NCI-H226 (cell line): ENCODE measurements around the gene FILIP1L.

Experiments
- DNase-seq: peaks from one replicate; pipeline ENCODE4 v3.0.0-alpha.2; 2015

Gene FILIP1L

GRCh38 chr3:100114413-100115030 lies at the start of gene FILIP1L:
Gene FILIP1L, minus strand, starts transcription at chr3:100114501.
- no peak for DNase-seq

GRCh38 chr3:100163787-100164186 lies 49.5 kb upstream of the FILIP1L start:
- no peak for DNase-seq

- no peak for DNase-seq
These were observed 46.2 kb upstream of the FILIP1L start for GRCh38 chr3:100160521-100160920.

- peak; percentile 74 for DNase-seq
These were observed 45.2 kb upstream of the FILIP1L start for GRCh38 chr3:100159331-100160153.

GRCh38 chr3:100158918-100159330 lies 44.6 kb upstream of the FILIP1L start:
- no peak for DNase-seq

- DNase-seq, result no peak
These were observed 43.4 kb upstream of the FILIP1L start for GRCh38 chr3:100157685-100158084.

- no peak for DNase-seq
These were observed 41.3 kb upstream of the FILIP1L start for GRCh38 chr3:100155590-100155989.

- DNase-seq, result peak; percentile 15
These were observed 40.8 kb upstream of the FILIP1L start for GRCh38 chr3:100155128-100155527.

GRCh38 chr3:100154171-100154570 lies 39.9 kb upstream of the FILIP1L start:
- no peak for DNase-seq

- no peak for DNase-seq
These were observed 36.9 kb upstream of the FILIP1L start for GRCh38 chr3:100151024-100151707.

- DNase-seq, result no peak
These were observed 36.2 kb upstream of the FILIP1L start for GRCh38 chr3:100150473-100150872.

GRCh38 chr3:100149713-100150415 lies 35.6 kb upstream of the FILIP1L start:
- no peak for DNase-seq

GRCh38 chr3:100149130-100149529 lies 34.8 kb upstream of the FILIP1L start:
- no peak for DNase-seq

GRCh38 chr3:100144255-100144866 lies 30.1 kb upstream of the FILIP1L start:
- DNase-seq, result no peak

GRCh38 chr3:100141586-100141985 lies 27.3 kb upstream of the FILIP1L start:
- DNase-seq, result no peak

- DNase-seq, result peak; percentile 54
These were observed 26.7 kb upstream of the FILIP1L start for GRCh38 chr3:100140976-100141375.

- no peak for DNase-seq
These were observed 22.6 kb upstream of the FILIP1L start for GRCh38 chr3:100136921-100137320.

- DNase-seq, result no peak
These were observed 16.9 kb upstream of the FILIP1L start for GRCh38 chr3:100131241-100131640.

GRCh38 chr3:100129941-100130340 lies 15.6 kb upstream of the FILIP1L start:
- DNase-seq, result no peak

- DNase-seq, result no peak
These were observed 14.3 kb upstream of the FILIP1L start for GRCh38 chr3:100128565-100128964.

- DNase-seq, result no peak
These were observed 13.5 kb upstream of the FILIP1L start for GRCh38 chr3:100127792-100128191.

GRCh38 chr3:100125161-100125938 lies 11.0 kb upstream of the FILIP1L start:
- no peak for DNase-seq
